Keratinocyte (primary cell): ENCODE results near the gene SREBF2.

Source experiments
- CTCF ChIP-seq, 3 experiments: IDR thresholded peaks in 1 of 3; conservative IDR thresholded peaks in 1 of 3; optimal IDR thresholded peaks in 1 of 3; 2 replicates in 2 of 3; 3 replicates in 1 of 3; pipeline versions ENCODE3 to v1.5.1; 2011; ENCODE audit warnings: low read length in 3 of 3, mild to moderate bottlenecking in 3 of 3, moderate library complexity in 2 of 3, control low read depth in 1 of 3, inconsistent platforms in 1 of 3; ENCODE audit not compliant: insufficient read depth in 2 of 3; ENCODE audit errors: extremely low read depth in 1 of 3
- EZH2 ChIP-seq: IDR thresholded peaks from one replicate; pipeline ENCODE4 v1.6.1; 2012; ENCODE audit warnings: inconsistent platforms, mild to moderate bottlenecking, low read length, moderate library complexity

DNA sequence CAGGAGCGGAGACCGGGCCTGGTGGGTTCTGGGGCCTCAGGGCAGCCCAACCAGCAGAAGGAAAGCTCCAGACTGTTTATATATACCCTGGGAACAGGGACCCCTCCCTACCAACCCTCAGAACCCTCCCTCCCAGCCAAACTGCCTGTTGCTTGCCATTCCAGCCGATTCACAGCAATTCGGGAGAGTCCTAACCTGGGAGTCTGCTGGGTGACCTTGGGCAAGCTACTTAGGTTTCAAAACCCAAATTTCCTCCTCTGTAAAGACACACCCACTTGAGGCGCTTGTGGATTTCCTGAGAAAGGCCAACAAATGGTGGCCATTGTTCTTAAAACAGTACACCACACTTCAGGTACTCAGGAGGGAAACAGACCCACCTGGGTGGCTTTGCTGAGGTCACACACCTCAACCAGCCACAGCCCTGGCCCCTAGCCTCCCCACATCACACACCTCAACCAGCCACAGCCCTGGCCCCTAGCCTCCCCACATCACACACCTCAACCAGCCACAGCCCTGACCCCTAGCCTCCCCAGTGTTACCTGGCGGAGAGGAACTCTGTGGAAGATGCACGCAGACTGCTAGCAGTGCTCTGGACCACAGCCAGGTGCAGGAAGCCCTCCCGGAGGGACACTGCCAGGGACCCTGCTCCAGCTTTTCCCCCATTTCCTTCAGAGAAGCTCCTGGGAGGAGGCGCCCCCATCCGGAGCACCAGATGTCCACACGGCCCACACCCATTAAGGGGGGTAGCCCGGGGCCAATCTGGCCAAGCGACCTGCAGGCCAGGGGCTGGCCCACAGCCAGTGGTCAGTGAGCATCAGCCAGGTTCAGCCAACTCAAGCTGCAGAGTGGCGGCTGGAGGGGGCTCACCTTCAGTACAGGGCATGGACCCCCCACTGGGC, 75.8 kb downstream of the SREBF2 start:
- no peak for TF ChIP-seq CTCF (optimal IDR thresholded peaks at IDR 0.05 in 1 of 3, IDR thresholded peaks at IDR 0.05 in 1 of 3, conservative IDR thresholded peaks at IDR 0.05 in 1 of 3; ENCODE audit: extremely low read depth in 1 of 3, insufficient read depth in 2 of 3, low read length in 3 of 3)
- no peak for TF ChIP-seq EZH2
